Measurements from ENCODE around the gene DOCK11.
"Not testable (repeated sequence)": the region's sequence is repeated elsewhere in the genome, so short reads cannot be mapped to it uniquely, and the experiment has no call there.

Gene DOCK11

GRCh38 chrX:118693843-118694242 lies 198.2 kb downstream of the DOCK11 start:
- H3K4me3 Mint-ChIP-seq = no peak overlapping the region
- peaks cover 13% of the 10 kb centered on the region for H3K4me1 Mint-ChIP-seq
- H3K27ac Mint-ChIP-seq = no peak overlapping the region
- H3K27me3 Mint-ChIP-seq = no peaks in the 10 kb centered on the region
- H3K36me3 Mint-ChIP-seq = peaks cover 11% of the 10 kb centered on the region
- no peaks in the 10 kb centered on the region for H3K9me3 Mint-ChIP-seq
- no peak for ATAC-seq

GRCh38 chrX:118694638-118695037 lies 199.0 kb downstream of the DOCK11 start:
- Mint-ChIP-seq H3K27me3 (no peaks in the 10 kb centered on the region), H3K4me1 (peaks cover 20% of the 10 kb centered on the region), H3K36me3 (peaks cover 9% of the 10 kb centered on the region), H3K4me3 (no peak overlapping the region), H3K9me3 (no peaks in the 10 kb centered on the region), H3K27ac (no peak overlapping the region)
- no peak for ATAC-seq

GRCh38 chrX:118698516-118699170 lies 203.0 kb downstream of the DOCK11 start:
- peak overlapping the region; percentile 31 for H3K27ac Mint-ChIP-seq

GRCh38 chrX:118702741-118703140 lies 207.1 kb downstream of the DOCK11 start:
- H3K27ac Mint-ChIP-seq = no peak overlapping the region
- ATAC-seq = no peak
- H3K36me3 Mint-ChIP-seq = no peaks in the 10 kb centered on the region
- H3K9me3 Mint-ChIP-seq = no peaks in the 10 kb centered on the region
- no peaks in the 10 kb centered on the region for H3K27me3 Mint-ChIP-seq
- no peak overlapping the region for H3K4me3 Mint-ChIP-seq
- H3K4me1 Mint-ChIP-seq = peaks cover 14% of the 10 kb centered on the region

More at GRCh38 chrX:118698516-118699170, 203.0 kb downstream of the DOCK11 start:
- Mint-ChIP-seq H3K36me3 (no peaks in the 10 kb centered on the region), H3K27me3 (no peaks in the 10 kb centered on the region), H3K9me3 (no peaks in the 10 kb centered on the region), H3K4me1 (peaks cover 20% of the 10 kb centered on the region), H3K4me3 (no peak overlapping the region)
- ATAC-seq = peak; percentile 66

- Mint-ChIP-seq H3K4me1 (peaks cover 7% of the 10 kb centered on the region), H3K4me3 (no peak overlapping the region), H3K27ac (no peak overlapping the region), H3K36me3 (no peaks in the 10 kb centered on the region), H3K9me3 (no peaks in the 10 kb centered on the region), H3K27me3 (no peaks in the 10 kb centered on the region)
- ATAC-seq = no peak
Observed at GRCh38 chrX:118706681-118707080, 211.1 kb downstream of the DOCK11 start.

- no peaks in the 10 kb centered on the region for H3K27me3 Mint-ChIP-seq
- no peak overlapping the region for H3K4me3 Mint-ChIP-seq
- no peaks in the 10 kb centered on the region for H3K36me3 Mint-ChIP-seq
- H3K27ac Mint-ChIP-seq = no peak overlapping the region
- ATAC-seq = no peak
- H3K4me1 Mint-ChIP-seq = peaks cover 27% of the 10 kb centered on the region
- H3K9me3 Mint-ChIP-seq = no peaks in the 10 kb centered on the region
Observed at GRCh38 chrX:118714521-118714920, 218.9 kb downstream of the DOCK11 start.

- H3K4me3 Mint-ChIP-seq, H3K36me3 Mint-ChIP-seq, H3K9me3 Mint-ChIP-seq, ATAC-seq, H3K27me3 Mint-ChIP-seq: not testable (repeated sequence)
- peak overlapping the region; percentile 28 for H3K27ac Mint-ChIP-seq
- peaks cover 34% of the 10 kb centered on the region for H3K4me1 Mint-ChIP-seq
Observed at GRCh38 chrX:118715917-118716316, 220.3 kb downstream of the DOCK11 start.

- not testable (repeated sequence) for ATAC-seq
Observed at GRCh38 chrX:118716833-118717232, 221.2 kb downstream of the DOCK11 start.

GRCh38 chrX:118717678-118718391 lies 222.2 kb downstream of the DOCK11 start:
- Mint-ChIP-seq H3K27me3 (no peaks in the 10 kb centered on the region), H3K9me3 (no peaks in the 10 kb centered on the region), H3K4me3 (no peak overlapping the region), H3K27ac (peak overlapping the region; percentile 87), H3K4me1 (peaks cover 49% of the 10 kb centered on the region), H3K36me3 (peaks cover 7% of the 10 kb centered on the region)
- ATAC-seq = peak; percentile 76

More at GRCh38 chrX:118716833-118717232, 221.2 kb downstream of the DOCK11 start:
- H3K4me3 Mint-ChIP-seq, H3K9me3 Mint-ChIP-seq, H3K36me3 Mint-ChIP-seq, H3K27ac Mint-ChIP-seq, H3K27me3 Mint-ChIP-seq: not testable (repeated sequence)
- peaks cover 43% of the 10 kb centered on the region for H3K4me1 Mint-ChIP-seq

- peak overlapping the region; percentile 87 for H3K27ac Mint-ChIP-seq
- no peaks in the 10 kb centered on the region for H3K27me3 Mint-ChIP-seq
- H3K4me3 Mint-ChIP-seq = peak overlapping the region; percentile 13
- H3K9me3 Mint-ChIP-seq = no peaks in the 10 kb centered on the region
- peaks cover 57% of the 10 kb centered on the region for H3K4me1 Mint-ChIP-seq
- peaks cover 7% of the 10 kb centered on the region for H3K36me3 Mint-ChIP-seq
- peak; percentile 58 for ATAC-seq
Observed at GRCh38 chrX:118718737-118719136, 223.1 kb downstream of the DOCK11 start.

GRCh38 chrX:118720058-118720707 lies 224.6 kb downstream of the DOCK11 start:
- no peak for ATAC-seq
- Mint-ChIP-seq H3K9me3 (no peaks in the 10 kb centered on the region), H3K27me3 (no peaks in the 10 kb centered on the region), H3K36me3 (peaks cover 7% of the 10 kb centered on the region), H3K27ac (peak overlapping the region; percentile 54), H3K4me1 (peaks cover 70% of the 10 kb centered on the region), H3K4me3 (no peak overlapping the region)

GRCh38 chrX:118723376-118723775 lies 227.8 kb downstream of the DOCK11 start:
- H3K4me1 Mint-ChIP-seq = peaks cover 77% of the 10 kb centered on the region
- ATAC-seq = no peak
- H3K27me3 Mint-ChIP-seq = no peaks in the 10 kb centered on the region
- H3K36me3 Mint-ChIP-seq = peaks cover 7% of the 10 kb centered on the region
- peak overlapping the region; percentile 56 for H3K4me3 Mint-ChIP-seq
- H3K9me3 Mint-ChIP-seq = no peaks in the 10 kb centered on the region
- H3K27ac Mint-ChIP-seq = peak overlapping the region; percentile 88

GRCh38 chrX:118724365-118724764 lies 228.8 kb downstream of the DOCK11 start:
- H3K36me3 Mint-ChIP-seq = peaks cover 7% of the 10 kb centered on the region
- H3K27me3 Mint-ChIP-seq = no peaks in the 10 kb centered on the region
- no peaks in the 10 kb centered on the region for H3K9me3 Mint-ChIP-seq
- H3K4me1 Mint-ChIP-seq = peaks cover 77% of the 10 kb centered on the region
- H3K27ac Mint-ChIP-seq = peak overlapping the region; percentile 88
- peak; percentile 42 for ATAC-seq
- peak overlapping the region; percentile 56 for H3K4me3 Mint-ChIP-seq

GRCh38 chrX:118724775-118725174 lies 229.2 kb downstream of the DOCK11 start:
- Mint-ChIP-seq H3K36me3 (peaks cover 7% of the 10 kb centered on the region), H3K27ac (peak overlapping the region; percentile 88), H3K27me3 (no peaks in the 10 kb centered on the region), H3K4me1 (peaks cover 77% of the 10 kb centered on the region), H3K4me3 (peak overlapping the region; percentile 56), H3K9me3 (no peaks in the 10 kb centered on the region)
- ATAC-seq = peak; percentile 51

- peaks cover 75% of the 10 kb centered on the region for H3K4me1 Mint-ChIP-seq
- no peak for ATAC-seq
- peaks cover 14% of the 10 kb centered on the region for H3K36me3 Mint-ChIP-seq
- no peaks in the 10 kb centered on the region for H3K9me3 Mint-ChIP-seq
- peak overlapping the region; percentile 93 for H3K4me3 Mint-ChIP-seq
- H3K27me3 Mint-ChIP-seq = no peaks in the 10 kb centered on the region
- H3K27ac Mint-ChIP-seq = peak overlapping the region; percentile 88
Observed at GRCh38 chrX:118726396-118726795, 230.8 kb downstream of the DOCK11 start.
